GM10847 (cell line): ENCODE results near the gene SMIM41.

ENCODE experiments used
- POLR2A ChIP-seq: IDR thresholded peaks from 2 replicates; pipeline ENCODE4 v1.6.1; 2011; ENCODE audit not compliant: insufficient read length; ENCODE audit errors: extremely low read depth

SMIM41 gene

GRCh38 chr12:52056801-52057637 is 22.5 kb upstream of the SMIM41 start:
- TF ChIP-seq POLR2A = no peak

- no peak for TF ChIP-seq POLR2A
Measured at GRCh38 chr12:52057638-52058576, 21.6 kb upstream of the SMIM41 start.

- no peak for TF ChIP-seq POLR2A
Measured at GRCh38 chr12:52058631-52059361, 20.7 kb upstream of the SMIM41 start.

GRCh38 chr12:52059582-52060497 is 19.7 kb upstream of the SMIM41 start:
- no peak for TF ChIP-seq POLR2A

- no peak for TF ChIP-seq POLR2A
Measured at GRCh38 chr12:52060498-52061177, 18.9 kb upstream of the SMIM41 start.

- TF ChIP-seq POLR2A = no peak
Measured at GRCh38 chr12:52061470-52062166, 17.9 kb upstream of the SMIM41 start.

GRCh38 chr12:52062167-52063081 is 17.1 kb upstream of the SMIM41 start:
- no peak for TF ChIP-seq POLR2A

GRCh38 chr12:52063082-52063924 is 16.2 kb upstream of the SMIM41 start:
- no peak for TF ChIP-seq POLR2A

GRCh38 chr12:52063981-52064649 is 15.4 kb upstream of the SMIM41 start:
- no peak for TF ChIP-seq POLR2A

GRCh38 chr12:52066346-52067080 is 13.0 kb upstream of the SMIM41 start:
- TF ChIP-seq POLR2A = no peak
